ENCODE data around the gene METTL9.
"Not testable (repeated sequence)": the region's sequence is repeated elsewhere in the genome, so short reads cannot be mapped to it uniquely, and the experiment has no call there.

The METTL9 gene

DNA sequence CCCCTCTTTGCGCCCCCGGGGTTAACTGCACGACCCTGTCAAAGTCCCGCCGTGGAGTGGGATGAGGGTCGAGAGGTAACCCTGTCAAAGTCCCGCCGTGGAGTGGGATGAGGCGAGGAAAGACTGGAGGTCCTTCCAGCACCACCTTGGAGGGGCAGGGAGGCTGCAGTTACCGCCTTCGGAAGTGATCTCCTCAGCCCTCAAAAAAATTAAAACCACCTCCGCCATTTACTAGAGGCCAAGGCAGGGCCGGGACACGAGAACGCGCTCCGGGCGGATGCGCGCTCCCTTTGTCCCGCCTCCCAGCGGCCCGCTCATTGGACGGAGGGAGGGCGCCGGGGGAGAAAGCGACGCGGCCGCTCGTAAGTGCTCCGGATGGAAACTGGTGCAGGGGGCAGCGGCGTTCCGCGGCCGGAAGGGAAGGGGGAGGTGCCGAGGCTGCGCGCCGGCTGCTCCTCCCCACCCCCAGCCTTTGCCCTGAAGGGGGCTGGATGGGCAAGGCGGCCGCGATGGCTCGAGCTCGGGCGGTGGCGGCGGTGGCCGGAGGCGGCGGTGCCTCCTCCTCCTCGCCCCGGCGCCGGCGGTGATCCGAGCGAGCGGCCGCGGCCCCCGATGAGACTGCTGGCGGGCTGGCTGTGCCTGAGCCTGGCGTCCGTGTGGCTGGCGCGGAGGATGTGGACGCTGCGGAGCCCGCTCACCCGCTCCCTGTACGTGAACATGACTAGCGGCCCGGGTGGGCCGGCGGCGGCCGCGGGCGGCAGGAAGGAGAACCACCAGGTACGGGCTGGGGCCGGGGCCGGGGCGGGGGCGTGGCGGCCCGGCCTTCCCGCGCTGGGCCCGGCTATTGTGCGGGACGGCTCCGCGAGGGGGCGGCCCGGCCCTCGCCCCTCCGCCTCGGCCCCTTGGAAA is at the start of gene METTL9:
METTL9 (plus strand) TSS at position 456 of the 909 bp plus-strand sequence; CDS start at position 613, 157 bp downstream.
- DNase-seq: peak; percentile 92

DNA sequence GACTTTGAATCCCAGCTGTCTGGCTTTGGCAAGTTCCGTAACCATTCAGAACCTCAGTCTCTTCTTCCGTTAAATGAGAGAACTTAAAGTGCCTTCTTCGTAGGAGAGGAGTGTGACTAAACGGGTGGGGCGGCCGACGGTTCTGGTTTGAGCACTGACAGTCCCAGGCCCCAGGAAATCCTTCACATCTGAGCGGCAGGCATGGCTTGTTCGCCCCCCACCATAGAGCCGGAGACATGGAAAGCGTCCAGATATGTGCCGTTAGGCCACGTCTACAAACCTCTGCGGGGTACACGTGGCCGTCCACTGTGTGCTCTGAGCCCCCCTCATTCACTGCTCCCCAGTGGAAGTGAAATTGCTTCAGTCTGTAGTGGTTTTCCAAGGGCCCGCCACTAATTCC is 49.4 kb upstream of the METTL9 start:
- not testable (repeated sequence) for DNase-seq

DNA sequence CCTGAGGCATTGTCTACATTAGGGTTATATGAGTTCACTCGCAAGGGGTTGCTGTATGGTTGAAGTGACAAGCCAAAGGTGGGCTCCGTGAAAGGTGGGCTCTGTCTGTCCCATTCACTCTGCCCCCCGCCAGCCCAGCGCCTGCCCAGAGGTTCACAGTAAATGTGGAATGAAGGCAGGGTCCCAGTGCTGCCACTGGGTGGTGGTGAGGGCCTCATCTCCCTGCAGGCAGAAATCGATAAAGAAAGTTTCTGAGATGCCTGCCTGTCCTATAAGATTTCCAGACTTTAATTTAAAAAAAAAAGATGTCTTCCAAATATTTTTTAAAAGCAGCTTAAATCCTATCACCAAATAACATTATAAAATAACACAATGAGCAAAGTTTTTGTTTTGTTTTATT is 48.9 kb upstream of the METTL9 start:
- not testable (repeated sequence) for DNase-seq

DNA sequence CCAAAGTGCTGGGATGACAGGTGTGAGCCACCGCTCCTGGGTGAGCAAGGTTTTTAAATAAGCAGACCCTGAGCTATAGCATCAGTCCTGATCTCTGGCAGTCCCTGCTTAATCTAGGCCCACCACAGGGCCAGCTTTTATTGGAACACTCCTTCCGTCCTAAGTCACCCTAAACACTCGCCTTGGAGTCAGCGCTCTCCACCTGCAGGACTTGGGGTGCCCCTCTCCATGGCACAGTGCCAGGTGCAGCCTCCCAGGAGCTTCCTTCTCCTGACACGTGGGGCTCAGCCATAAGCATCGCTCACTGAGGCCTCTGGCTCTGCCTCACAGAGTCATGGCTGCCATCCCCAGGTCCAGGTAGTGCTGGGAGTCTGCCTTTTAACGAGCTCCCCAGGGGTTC is 48.3 kb upstream of the METTL9 start:
- DNase-seq: not testable (repeated sequence)

DNA sequence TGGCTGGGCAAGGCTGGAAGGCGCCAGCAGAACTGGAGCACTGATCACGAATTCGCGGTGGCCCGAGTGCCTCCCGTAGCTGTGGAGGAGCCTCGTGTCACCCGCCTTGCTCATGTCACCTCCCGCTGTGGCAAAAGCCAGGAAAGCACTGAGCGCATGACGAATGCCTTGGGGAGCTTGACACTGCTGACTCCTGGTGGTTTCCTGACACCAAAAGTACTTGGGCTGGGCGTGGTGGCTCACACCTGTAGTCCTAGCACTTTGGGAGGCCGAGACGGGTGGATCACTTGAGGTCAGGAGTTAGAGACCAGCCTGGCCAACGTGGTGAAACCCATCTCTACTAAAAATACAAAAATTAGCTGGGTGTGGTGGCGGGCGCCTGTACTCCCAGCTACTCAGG is 47.8 kb upstream of the METTL9 start:
- DNase-seq: not testable (repeated sequence)

DNA sequence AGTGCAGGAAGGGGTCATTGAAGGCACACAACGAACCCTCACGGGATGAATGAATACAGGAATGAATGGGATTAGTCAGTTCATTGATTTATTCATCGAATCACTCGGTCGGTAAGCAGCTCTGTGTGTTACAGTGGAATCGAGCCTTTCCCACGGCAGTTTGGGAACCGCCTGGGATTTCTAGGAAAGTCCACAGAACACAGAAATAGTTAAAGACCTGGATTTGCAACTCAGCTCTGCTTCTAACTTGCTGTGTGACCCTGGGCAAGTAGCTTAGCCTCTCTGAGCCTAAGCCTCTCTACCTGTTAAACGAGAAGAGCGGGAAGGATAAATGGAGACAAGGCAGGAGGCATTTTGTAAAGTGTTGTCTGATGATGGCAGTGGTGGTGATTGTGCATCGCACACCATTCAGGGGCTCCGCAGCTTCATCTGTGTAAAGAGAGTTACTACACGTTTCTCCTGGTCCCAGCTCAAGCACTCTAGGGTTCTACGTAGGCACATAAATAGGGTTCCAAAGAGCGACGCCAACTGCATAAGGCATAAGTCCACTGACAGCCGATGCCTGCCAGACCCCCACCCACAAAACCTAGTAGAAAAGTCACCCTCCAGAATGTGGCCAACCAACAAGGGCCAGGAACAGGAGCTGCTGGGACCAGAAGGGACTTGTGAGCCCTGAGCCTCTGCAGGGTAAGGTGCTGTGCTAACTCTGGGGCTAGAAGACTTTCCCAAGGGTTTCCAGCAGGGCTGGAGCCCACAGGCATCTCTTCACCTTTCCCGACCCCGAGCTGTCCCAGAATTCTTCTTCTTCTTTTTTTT is 45.7 kb upstream of the METTL9 start:
- not testable (repeated sequence) for DNase-seq

DNA sequence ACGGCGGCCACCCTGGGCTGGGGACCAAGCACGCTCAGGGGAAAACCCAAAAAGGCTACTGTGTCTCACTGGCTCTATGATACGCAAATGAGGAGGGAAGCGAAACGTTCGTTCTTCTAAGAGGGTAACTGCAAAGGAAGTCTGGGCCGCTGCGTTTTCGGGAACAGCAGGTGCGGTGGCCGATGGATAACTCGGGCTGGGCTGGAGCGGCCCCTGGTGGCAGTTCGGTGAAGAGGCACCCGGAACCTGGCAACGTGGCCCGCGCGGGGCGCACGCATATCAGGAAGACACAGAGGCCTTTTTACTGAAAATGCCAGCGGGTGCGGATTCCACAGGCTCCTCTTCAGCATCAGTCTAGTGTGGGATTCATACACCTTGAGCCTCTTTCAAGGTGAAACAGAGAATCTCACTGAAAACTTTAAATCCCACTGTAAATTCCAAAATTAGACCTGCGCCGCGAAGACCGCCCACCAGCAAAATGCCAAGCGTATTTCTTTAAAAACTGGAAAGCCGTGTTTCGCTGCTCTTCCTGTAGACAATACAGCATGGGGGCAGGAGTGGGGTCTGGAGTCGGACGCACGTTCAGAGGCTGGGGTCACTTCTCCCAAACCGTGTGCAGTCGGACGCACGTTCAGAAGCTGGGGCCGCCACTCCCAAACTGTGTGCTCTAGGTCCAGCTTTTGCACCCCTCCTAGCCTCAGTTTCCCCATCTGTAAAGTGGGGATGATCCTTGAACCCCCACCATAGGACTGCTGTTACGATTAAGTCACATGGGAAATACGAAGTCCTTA is 44.4 kb upstream of the METTL9 start:
- DNase-seq: peak; percentile 93

DNA sequence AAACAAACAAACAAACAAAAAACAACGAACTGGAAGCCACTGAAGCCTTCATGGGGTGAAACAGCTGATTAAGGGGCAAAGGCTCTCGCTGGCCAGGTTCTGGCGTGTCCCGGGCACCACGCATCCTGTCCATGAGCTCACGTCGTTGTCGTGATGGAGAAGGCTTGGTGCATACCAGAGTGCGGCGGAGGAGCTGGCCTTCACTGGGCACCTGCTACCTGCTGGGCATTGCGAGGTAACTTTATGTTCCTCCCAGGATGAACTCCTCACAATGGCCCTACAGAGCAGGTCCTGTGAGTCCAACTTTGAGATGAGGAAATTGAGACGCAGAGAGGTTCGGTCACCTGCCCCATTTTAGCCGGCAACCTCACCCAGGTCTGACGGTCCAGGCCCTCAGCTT is 43.8 kb upstream of the METTL9 start:
- not testable (repeated sequence) for DNase-seq

DNA sequence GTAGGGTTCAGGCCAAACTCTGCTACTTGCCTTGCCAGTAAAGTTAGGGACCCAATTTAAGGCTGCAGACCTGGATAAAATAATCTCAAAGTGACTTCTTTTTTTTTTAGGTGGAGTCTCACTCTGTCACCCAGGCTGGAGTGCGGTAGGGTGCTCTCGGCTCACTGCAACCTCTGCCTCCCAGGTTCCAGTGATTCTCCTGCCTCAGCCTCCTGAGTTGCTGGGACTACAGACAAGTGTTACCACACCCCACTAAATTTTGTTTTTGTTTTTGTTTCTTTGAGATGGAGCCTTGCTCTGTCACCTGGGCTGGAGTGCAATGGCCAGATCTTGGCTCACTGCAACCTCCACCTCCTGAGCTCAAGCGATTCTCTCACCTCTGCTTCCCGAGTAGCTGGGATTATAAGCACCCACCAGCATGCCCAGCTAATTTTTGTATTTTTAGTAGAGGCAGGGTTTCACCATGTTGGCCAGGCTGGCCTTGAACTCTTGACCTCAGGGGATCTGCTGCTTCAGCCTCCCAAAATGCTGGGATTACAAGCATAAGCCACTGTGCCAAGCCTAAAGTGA is 43.3 kb upstream of the METTL9 start:
- not testable (repeated sequence) for DNase-seq

DNA sequence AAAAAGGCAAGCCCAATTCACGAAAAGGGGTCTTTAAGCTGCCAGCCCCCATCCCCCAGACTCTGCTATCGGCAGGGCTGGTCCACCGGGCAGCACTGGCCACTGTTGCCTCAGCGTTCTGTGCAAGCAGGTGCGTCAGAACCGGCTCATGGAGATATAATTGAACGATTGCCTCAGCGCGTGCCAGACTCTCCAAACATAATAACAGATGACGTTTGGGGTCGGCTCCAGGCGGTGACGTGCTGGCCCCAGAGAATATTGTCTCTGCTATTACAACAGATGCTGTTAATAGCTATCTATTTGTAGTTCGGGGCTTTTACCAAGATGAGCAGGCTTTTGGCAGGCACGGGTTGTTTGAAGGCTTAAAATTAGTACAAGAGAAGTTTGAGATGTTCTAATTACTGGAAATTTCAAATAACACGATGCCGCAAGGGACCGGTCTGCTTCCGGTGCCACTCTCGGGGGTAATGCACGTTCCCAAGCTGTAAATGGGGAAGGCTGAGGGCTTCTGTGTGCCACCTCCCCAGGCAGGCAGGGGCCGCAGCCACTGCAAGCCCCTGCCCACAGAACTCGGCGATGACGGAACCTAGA is 42.6 kb upstream of the METTL9 start:
- not testable (repeated sequence) for DNase-seq

DNA sequence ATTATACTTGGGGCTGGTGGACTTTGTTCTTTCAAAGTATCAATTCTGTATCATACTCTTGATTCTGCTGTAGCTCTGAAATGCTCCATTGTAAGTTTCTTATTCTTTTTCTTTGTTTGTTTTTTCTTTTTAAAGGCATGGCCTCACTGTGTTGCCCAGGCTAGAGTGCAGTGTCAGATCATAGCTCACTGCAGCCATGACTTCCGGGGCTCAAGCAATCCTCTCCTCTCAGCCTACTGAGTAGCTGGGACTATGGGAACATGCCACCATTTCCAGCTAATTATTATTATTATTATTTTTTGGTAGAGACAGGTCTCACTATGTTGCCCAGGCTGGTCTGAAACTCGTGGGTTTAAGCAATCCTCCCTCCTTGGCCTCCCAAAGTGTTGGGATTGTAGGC is 38.9 kb upstream of the METTL9 start:
- no peak for DNase-seq

DNA sequence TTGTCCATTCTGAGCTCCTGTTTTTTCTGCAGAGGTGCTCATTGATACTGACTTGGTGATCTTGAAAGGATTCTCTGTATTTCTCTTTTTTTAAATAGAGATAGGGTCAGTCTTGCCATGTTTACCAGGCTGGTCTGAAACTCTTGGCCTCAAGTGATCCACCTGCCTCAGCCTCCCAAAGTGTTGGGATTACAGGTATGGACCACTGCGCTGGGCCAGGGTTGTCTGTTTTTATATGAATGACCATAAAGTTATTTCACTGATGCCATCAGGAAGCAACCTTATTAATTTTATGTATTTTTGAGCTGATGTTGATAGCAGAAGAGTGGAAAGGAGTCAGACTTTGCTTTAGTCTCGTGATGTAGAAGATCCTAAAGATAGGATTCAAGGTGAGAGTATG is 35.7 kb upstream of the METTL9 start:
- no peak for DNase-seq

DNA sequence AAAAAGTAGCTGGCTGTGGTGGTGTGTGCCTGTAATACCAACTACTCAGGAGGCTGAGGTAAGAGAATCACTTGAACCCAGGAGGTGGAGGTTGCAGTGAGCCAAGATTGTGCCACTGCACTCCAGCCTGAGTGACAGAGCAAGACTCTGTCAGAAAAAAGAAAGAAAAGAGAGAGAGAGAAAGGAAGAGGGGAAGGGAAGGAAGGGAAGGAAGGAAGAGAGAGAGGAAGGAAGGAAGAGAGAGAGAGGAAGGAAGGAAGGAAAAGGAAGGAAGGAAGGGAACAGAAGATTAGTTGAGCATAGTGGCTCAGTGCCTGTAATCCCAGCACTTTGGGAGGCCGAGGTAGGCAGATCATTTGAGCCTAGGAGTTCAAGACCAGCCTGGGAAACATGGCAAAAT is 35.0 kb upstream of the METTL9 start:
- DNase-seq: not testable (repeated sequence)

DNA sequence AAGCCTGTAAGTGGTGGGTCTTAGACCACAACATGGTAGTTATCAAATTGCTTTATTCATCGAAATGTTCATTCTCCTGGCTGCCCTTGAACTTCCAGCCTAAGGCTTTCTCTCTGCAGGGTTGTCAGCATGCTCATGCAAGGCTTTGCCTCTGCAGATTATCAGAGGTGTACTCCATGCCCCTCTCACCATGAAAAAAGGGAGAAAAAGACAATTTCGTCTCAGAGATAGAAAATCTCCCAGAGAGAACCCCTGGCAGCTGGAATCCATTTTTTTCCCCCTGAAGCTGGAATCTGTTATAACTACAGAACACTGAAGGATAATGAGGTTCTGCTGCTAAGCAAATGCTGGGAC is 33.9 kb upstream of the METTL9 start:
- DNase-seq: no peak

DNA sequence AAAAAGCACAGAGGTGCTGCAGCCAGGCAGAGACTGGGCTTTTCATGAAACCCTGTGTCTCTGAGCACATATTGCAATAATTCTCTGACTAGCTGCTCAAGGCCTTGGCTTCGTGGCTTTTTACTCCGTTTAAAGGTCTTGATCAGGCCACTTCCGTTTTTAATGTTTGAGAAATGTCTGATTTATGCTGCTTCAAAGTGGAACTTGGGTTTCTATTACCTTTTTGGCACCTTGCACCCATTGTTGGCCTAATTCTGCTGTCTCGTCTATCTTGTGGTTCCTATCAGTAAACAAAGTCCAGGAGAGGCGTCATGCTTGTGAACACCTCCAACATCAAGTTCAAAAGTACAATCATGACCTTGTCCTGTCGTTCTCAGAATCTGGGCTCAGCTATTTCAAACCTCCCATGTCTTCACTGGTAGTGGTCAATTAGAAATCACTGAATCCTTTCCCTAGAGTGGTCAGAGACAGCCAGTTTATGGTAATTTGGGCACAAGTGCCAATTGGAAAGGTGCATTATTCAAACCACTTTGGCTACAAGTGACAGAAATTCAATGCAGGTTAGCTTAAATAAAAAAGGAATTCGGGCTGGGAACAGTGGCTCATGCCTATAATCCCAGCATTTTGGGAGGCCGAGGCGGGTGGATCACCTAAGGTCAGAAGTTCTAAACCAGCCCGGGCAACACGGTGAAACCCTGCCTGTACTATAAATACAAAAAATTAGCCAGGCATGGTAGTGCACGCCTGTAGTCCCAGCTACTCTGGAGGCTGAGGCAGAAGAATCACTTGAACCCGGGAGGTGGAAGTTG is 33.3 kb upstream of the METTL9 start:
- no peak for DNase-seq

DNA sequence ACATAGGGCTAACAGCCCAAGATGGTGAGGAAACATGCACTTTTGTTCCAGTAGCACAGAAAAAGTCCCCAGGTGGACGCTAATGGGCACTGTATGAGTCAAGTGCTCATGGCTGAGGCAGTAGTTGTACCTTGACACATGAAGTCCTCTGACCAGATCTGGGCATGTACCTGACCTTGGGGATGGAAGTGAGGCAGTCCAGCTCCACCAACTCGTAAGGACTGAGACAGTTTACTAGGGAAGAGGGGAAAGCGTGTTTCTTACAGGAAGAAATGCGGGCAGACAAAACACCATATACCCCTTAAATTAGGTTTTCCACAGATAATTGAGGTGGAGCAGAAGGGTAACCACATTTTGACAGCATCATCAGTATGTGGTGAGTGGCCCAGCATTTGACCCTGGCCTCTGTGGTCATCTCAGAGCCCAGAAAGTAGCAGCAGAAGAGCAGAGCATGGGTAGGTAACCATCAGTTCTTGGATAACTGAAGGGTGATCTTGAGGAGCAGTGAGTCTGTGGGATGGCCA is 32.4 kb upstream of the METTL9 start:
- DNase-seq: no peak

DNA sequence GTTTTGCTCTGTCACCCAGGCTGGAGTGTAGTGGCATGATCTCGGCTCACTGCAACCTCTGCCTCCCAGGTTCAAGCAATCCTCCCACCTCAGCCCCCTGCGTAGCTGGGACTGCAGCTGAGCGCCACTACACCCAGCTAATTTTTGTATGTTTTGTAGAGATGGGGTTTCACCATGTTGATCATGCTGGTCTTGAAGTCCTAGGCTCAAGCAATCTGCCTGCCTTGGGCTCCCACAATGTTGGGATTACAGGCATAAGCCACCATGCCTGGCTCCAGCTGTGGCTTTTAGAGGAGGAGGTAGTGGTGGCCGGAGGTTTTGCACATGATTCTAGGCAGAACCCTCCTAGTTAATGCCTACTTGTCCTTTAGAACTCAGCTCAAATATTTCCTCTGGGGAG is 31.9 kb upstream of the METTL9 start:
- not testable (repeated sequence) for DNase-seq

DNA sequence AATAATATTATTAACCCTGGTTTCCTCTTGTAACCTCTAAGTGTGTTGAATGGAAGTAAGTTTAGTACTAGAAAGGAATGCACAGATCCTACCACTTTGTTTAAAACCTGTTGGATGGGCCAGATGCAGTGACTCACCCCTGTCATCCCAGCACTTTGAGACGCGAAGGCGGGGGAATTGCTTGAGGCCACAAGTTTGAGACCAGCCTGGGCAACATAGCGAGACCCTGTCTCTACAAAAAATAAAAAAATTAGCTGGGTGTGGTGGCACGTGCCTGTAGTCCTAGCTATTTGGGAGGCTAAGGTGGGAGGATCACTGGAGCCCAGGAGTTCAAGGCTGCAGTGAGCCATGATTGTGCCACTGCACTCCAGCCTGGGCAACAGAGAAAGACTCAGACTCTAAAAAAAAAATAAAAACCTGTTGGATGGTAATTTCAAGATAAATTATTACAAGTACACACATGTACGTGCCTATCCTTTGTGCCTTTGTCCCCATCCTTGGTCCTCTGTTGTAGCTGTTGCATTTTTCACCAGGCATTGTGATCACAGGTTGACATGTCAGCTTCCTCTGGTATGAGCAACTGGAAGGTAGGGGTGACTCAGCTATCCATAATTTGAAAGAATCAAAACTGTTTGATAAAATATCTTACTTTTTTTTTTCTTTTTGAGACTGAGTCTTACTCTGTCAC is 30.7 kb upstream of the METTL9 start:
- DNase-seq: no peak

DNA sequence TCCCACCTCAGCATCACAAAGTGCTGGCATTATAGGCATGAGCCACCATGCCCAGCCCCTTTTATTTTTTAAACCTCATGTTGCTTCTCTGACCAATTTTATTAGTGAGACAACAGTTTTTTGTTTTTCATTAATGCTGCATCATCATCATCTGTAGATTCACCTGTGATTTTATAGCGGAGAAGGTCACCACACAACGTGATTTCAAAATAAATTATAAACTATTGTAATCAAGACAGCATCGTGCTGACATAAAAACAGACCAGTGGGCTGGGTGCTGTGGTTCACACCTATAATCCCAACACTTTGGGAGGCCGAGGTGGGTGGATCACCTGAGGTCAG is 28.7 kb upstream of the METTL9 start:
- no peak for DNase-seq

DNA sequence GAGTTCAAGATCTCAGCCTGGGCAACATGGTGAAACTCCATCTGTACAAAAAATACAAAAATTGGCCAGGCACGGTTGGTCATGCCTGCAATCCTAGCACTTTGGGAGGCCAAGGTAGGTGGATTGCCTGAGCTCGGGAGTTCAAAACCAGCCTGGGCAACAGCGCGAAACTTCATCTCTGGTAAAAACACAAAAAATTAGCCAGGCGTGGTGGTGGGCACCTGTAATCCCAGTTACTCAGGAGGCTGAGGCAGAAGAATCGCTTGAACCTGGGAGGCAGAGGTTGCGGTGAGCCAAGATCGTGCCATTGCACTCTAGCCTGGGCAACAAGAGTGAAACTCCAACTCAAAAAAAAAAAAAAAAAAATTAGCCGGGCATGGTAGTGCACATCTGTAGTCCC is 25.9 kb upstream of the METTL9 start:
- DNase-seq: not testable (repeated sequence)

DNA sequence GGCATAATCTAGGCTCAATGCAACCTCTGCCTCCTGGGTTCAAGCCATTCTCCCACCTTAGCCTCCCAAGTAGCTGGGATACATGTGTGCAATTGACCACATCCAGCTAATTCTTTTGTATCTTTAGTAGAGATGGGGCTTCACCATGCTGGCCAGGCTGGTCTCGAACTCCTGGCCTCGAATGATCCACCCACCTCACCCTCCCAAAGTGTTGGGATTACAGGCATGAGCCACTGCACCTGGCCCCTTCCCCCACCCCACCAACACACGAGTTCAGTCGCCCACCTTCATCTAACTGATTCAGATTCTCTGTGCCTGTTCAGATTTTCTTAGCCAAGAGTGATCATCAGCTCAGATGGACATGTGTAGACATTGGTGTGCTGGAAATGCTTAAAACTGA is 25.0 kb upstream of the METTL9 start:
- no peak for DNase-seq

All from stimulated activated CD4-positive, alpha-beta T cell treated with anti-CD3 and anti-CD28 coated beads, Interleukin-12 subunit alpha, Interleukin-12 subunit beta, amount 100 ng/mL, for 4 hours (primary cell).